ENCODE results near the gene PRSS8.

Gene PRSS8

GRCh38 chr16:31112711-31113110 lies 22.8 kb downstream of the PRSS8 start:
- H3K36me3 ChIP-seq (ENCODE audit: control insufficient read depth, insufficient read depth, low read length): peaks cover 21% of the 10 kb centered on the region
- H3K27me3 ChIP-seq (replicated peaks; ENCODE audit: control insufficient read depth, insufficient read depth, low read length, poor library complexity, severe bottlenecking): no peaks in the 10 kb centered on the region
- no peak overlapping the region for H3K4me3 ChIP-seq (ENCODE audit: insufficient read depth, low read depth, low read length, poor library complexity, severe bottlenecking)
- H3K27ac ChIP-seq (ENCODE audit: insufficient read depth, low read length, poor library complexity, severe bottlenecking): no peak overlapping the region
- no peak for DNase-seq
- peaks cover 7% of the 10 kb centered on the region for H3K4me1 ChIP-seq (ENCODE audit: control insufficient read depth, insufficient read depth, low read length, poor library complexity, severe bottlenecking)
- no peaks in the 10 kb centered on the region for H3K9me3 ChIP-seq (ENCODE audit: control insufficient read depth, low read length)

DNA sequence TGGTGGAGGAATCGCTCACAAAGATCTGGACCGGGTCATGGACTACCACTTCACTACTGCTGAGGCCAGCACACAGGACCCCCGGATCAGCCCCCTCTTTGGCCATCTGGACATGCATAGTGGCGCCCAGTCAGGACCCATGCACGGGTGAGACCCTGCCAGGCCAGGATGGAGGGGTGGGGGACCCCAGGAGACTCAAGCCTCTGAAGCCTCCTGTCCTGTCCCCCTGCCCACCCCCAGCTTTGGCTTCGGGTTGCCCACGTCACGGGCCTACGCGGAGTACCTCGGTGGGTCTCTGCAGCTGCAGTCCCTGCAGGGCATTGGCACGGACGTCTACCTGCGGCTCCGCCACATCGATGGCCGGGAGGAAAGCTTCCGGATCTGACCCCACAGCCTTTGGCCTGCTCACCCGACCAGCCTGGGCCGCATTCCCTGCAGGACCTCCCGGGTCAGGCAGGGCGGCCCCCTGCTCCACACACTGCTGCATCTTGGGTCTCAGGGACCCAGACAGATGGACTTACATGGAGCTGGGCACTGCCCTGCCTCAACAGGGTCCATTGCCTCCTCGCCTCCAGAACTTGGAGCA lies 23.6 kb downstream of the PRSS8 start:
- Histone ChIP-seq H3K4me3 (ENCODE audit: insufficient read depth, low read depth, low read length, poor library complexity, severe bottlenecking) (no peak overlapping the region), H3K36me3 (ENCODE audit: control insufficient read depth, insufficient read depth, low read length) (peaks cover 21% of the 10 kb centered on the region), H3K4me1 (ENCODE audit: control insufficient read depth, insufficient read depth, low read length, poor library complexity, severe bottlenecking) (peaks cover 7% of the 10 kb centered on the region), H3K27ac (ENCODE audit: insufficient read depth, low read length, poor library complexity, severe bottlenecking) (no peak overlapping the region), H3K27me3 (replicated peaks; ENCODE audit: control insufficient read depth, insufficient read depth, low read length, poor library complexity, severe bottlenecking) (no peaks in the 10 kb centered on the region), H3K9me3 (ENCODE audit: control insufficient read depth, low read length) (no peaks in the 10 kb centered on the region)
- DNase-seq: no peak

- Histone ChIP-seq H3K27ac (ENCODE audit: insufficient read depth, low read length, poor library complexity, severe bottlenecking) (no peak overlapping the region), H3K4me1 (ENCODE audit: control insufficient read depth, insufficient read depth, low read length, poor library complexity, severe bottlenecking) (peaks cover 10% of the 10 kb centered on the region), H3K9me3 (ENCODE audit: control insufficient read depth, low read length) (no peaks in the 10 kb centered on the region), H3K27me3 (replicated peaks; ENCODE audit: control insufficient read depth, insufficient read depth, low read length, poor library complexity, severe bottlenecking) (no peaks in the 10 kb centered on the region), H3K36me3 (ENCODE audit: control insufficient read depth, insufficient read depth, low read length) (peaks cover 21% of the 10 kb centered on the region), H3K4me3 (ENCODE audit: insufficient read depth, low read depth, low read length, poor library complexity, severe bottlenecking) (no peak overlapping the region)
- DNase-seq: no peak
These were observed 25.2 kb downstream of the PRSS8 start for GRCh38 chr16:31110106-31111034.

GRCh38 chr16:31109622-31110021 lies 25.9 kb downstream of the PRSS8 start:
- Histone ChIP-seq H3K4me1 (ENCODE audit: control insufficient read depth, insufficient read depth, low read length, poor library complexity, severe bottlenecking) (peaks cover 10% of the 10 kb centered on the region), H3K27ac (ENCODE audit: insufficient read depth, low read length, poor library complexity, severe bottlenecking) (no peak overlapping the region), H3K4me3 (ENCODE audit: insufficient read depth, low read depth, low read length, poor library complexity, severe bottlenecking) (no peak overlapping the region), H3K9me3 (ENCODE audit: control insufficient read depth, low read length) (no peaks in the 10 kb centered on the region), H3K36me3 (ENCODE audit: control insufficient read depth, insufficient read depth, low read length) (peaks cover 21% of the 10 kb centered on the region), H3K27me3 (replicated peaks; ENCODE audit: control insufficient read depth, insufficient read depth, low read length, poor library complexity, severe bottlenecking) (no peaks in the 10 kb centered on the region)
- DNase-seq: no peak

GRCh38 chr16:31108794-31109558 lies 26.6 kb downstream of the PRSS8 start:
- H3K4me1 ChIP-seq (ENCODE audit: control insufficient read depth, insufficient read depth, low read length, poor library complexity, severe bottlenecking): peaks cover 10% of the 10 kb centered on the region
- H3K36me3 ChIP-seq (ENCODE audit: control insufficient read depth, insufficient read depth, low read length): peaks cover 21% of the 10 kb centered on the region
- no peaks in the 10 kb centered on the region for H3K9me3 ChIP-seq (ENCODE audit: control insufficient read depth, low read length)
- peak overlapping the region; percentile 70 for H3K27ac ChIP-seq (ENCODE audit: insufficient read depth, low read length, poor library complexity, severe bottlenecking)
- peak overlapping the region; percentile 88 for H3K4me3 ChIP-seq (ENCODE audit: insufficient read depth, low read depth, low read length, poor library complexity, severe bottlenecking)
- DNase-seq: no peak
- H3K27me3 ChIP-seq (replicated peaks; ENCODE audit: control insufficient read depth, insufficient read depth, low read length, poor library complexity, severe bottlenecking): no peaks in the 10 kb centered on the region

DNA sequence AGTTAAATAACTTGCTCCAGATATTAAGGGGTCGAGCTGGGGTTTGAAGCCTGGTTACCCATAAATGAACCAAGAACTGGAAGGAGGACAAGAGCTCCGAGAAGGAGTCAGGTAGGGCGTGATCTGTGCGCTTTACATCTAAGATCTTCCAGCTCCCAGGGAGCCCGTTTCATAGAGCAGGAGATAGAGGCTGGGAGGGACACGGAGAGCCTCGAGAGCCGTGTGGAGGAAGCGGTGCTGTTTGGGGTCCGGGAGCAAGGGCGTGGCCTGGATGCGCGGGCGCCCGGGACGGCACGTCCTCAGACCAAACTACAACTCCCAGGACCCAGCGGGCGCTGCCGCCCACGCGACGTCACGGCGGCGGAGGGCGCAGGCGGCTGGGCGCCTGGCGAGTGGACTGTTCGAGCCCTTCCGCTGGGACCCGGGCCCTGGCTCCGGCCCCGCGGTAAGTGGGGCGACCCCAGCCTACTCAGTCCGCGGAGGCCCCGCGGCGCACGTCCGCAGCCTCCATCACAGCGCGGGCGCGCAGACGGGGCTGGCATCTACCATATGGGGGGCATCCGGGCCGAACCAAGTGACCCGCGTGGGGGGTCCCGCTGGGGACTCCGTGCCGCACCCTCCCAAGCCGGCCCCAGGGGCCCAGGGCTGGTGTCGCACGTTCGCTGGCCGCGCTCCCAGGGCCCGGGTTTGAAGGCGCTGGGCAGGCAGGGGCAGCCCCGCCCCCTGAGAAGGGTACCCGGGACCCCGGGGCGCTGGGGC lies 27.3 kb downstream of the PRSS8 start, which contains the start of gene BCKDK:
Gene BCKDK (plus strand): TSS at position 352 of the 759 bp plus-strand sequence. CDS start 838 bp downstream, outside the sequence.
- DNase-seq: peak in 1 of 3 donors; percentile 41
- no peaks in the 10 kb centered on the region for H3K9me3 ChIP-seq (ENCODE audit: control insufficient read depth, low read length)
- H3K36me3 ChIP-seq (ENCODE audit: control insufficient read depth, insufficient read depth, low read length): peaks cover 21% of the 10 kb centered on the region
- H3K27me3 ChIP-seq (replicated peaks; ENCODE audit: control insufficient read depth, insufficient read depth, low read length, poor library complexity, severe bottlenecking): no peaks in the 10 kb centered on the region
- peaks cover 10% of the 10 kb centered on the region for H3K4me1 ChIP-seq (ENCODE audit: control insufficient read depth, insufficient read depth, low read length, poor library complexity, severe bottlenecking)
- H3K27ac ChIP-seq (ENCODE audit: insufficient read depth, low read length, poor library complexity, severe bottlenecking): peak within 1 kb of the TSS; percentile 70
- H3K4me3 ChIP-seq (ENCODE audit: insufficient read depth, low read depth, low read length, poor library complexity, severe bottlenecking): peak within 1 kb of the TSS; percentile 88

- H3K36me3 ChIP-seq (ENCODE audit: control insufficient read depth, insufficient read depth, low read length): peaks cover 21% of the 10 kb centered on the region
- no peak for DNase-seq
- no peak overlapping the region for H3K27ac ChIP-seq (ENCODE audit: insufficient read depth, low read length, poor library complexity, severe bottlenecking)
- no peaks in the 10 kb centered on the region for H3K9me3 ChIP-seq (ENCODE audit: control insufficient read depth, low read length)
- peak overlapping the region; percentile 88 for H3K4me3 ChIP-seq (ENCODE audit: insufficient read depth, low read depth, low read length, poor library complexity, severe bottlenecking)
- H3K27me3 ChIP-seq (replicated peaks; ENCODE audit: control insufficient read depth, insufficient read depth, low read length, poor library complexity, severe bottlenecking): no peaks in the 10 kb centered on the region
- H3K4me1 ChIP-seq (ENCODE audit: control insufficient read depth, insufficient read depth, low read length, poor library complexity, severe bottlenecking): peaks cover 10% of the 10 kb centered on the region
These were observed 28.1 kb downstream of the PRSS8 start for GRCh38 chr16:31107465-31107867.

- H3K4me3 ChIP-seq (ENCODE audit: insufficient read depth, low read depth, low read length, poor library complexity, severe bottlenecking): no peak overlapping the region
- no peaks in the 10 kb centered on the region for H3K27me3 ChIP-seq (replicated peaks; ENCODE audit: control insufficient read depth, insufficient read depth, low read length, poor library complexity, severe bottlenecking)
- no peak for DNase-seq
- peaks cover 10% of the 10 kb centered on the region for H3K4me1 ChIP-seq (ENCODE audit: control insufficient read depth, insufficient read depth, low read length, poor library complexity, severe bottlenecking)
- peaks cover 18% of the 10 kb centered on the region for H3K36me3 ChIP-seq (ENCODE audit: control insufficient read depth, insufficient read depth, low read length)
- no peak overlapping the region for H3K27ac ChIP-seq (ENCODE audit: insufficient read depth, low read length, poor library complexity, severe bottlenecking)
- no peaks in the 10 kb centered on the region for H3K9me3 ChIP-seq (ENCODE audit: control insufficient read depth, low read length)
These were observed 28.7 kb downstream of the PRSS8 start for GRCh38 chr16:31106509-31107464.

Data from effector memory CD4-positive, alpha-beta T cell (primary cell).